Neural cell (in vitro differentiated cells): Measurements from ENCODE around the gene WDR20.

Experiments
- POLR2AphosphoS5 ChIP-seq: IDR thresholded peaks from 2 replicates; pipeline ENCODE4 v1.6.1; 2012
- RAD21 ChIP-seq: fragments of 450-650 bp; conservative IDR thresholded peaks from 2 replicates; pipeline ENCODE4 v1.6.1; 2014; ENCODE audit warnings: antibody characterized with exemption, mild to moderate bottlenecking, moderate library complexity
- TF ChIP-seq, protein P1 (sequence below): fragments of 450-650 bp; IDR thresholded peaks from 2 replicates; pipeline ENCODE4 v1.5.1; 2014; ENCODE audit warnings: antibody characterized with exemption, mild to moderate bottlenecking, moderate library complexity; ENCODE audit not compliant: poor library complexity, severe bottlenecking

DNA sequence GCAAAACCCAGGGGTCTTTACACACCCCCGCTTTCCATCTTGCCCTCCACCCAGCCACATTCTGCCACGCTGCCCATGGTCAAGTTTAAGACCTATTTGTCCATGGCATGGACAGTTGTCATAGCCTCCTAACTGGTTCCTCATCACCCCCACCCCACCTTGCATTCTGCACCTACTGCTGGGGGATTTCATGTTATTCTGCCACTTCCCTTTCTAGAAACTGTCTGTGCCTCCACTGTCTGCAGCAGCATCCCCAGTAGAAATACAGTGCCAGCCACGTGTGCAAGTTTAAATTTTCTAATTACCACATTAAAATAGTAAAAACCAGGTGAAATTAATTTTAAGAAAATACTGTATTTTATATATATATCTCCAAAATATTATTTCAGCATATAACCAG is 63.2 kb downstream of the WDR20 start:
- TF ChIP-seq, protein P1, sequence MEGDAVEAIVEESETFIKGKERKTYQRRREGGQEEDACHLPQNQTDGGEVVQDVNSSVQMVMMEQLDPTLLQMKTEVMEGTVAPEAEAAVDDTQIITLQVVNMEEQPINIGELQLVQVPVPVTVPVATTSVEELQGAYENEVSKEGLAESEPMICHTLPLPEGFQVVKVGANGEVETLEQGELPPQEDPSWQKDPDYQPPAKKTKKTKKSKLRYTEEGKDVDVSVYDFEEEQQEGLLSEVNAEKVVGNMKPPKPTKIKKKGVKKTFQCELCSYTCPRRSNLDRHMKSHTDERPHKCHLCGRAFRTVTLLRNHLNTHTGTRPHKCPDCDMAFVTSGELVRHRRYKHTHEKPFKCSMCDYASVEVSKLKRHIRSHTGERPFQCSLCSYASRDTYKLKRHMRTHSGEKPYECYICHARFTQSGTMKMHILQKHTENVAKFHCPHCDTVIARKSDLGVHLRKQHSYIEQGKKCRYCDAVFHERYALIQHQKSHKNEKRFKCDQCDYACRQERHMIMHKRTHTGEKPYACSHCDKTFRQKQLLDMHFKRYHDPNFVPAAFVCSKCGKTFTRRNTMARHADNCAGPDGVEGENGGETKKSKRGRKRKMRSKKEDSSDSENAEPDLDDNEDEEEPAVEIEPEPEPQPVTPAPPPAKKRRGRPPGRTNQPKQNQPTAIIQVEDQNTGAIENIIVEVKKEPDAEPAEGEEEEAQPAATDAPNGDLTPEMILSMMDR, result no peak
- TF ChIP-seq RAD21, result no peak
- TF ChIP-seq POLR2AphosphoS5, result no peak
